KOPT-K1 (cell line): ENCODE measurements around the gene TYMP.

ENCODE experiments used
- H3K27ac ChIP-seq: fragments of 200-600 bp; sonication (generic); 2 replicates; pipeline ENCODE4 v1.5.1; 2016; ENCODE audit warnings: antibody characterized with exemption, mild to moderate bottlenecking, low read depth, low read length; ENCODE audit not compliant: poor library complexity, severe bottlenecking
- H3K36me3 ChIP-seq: fragments of 200-600 bp; sonication (generic); 2 replicates; pipeline ENCODE4 v1.5.1; 2017; ENCODE audit warnings: antibody characterized with exemption, mild to moderate bottlenecking, low read length, moderate library complexity; ENCODE audit not compliant: insufficient read depth
- H3K9me3 ChIP-seq: fragments of 200-600 bp; sonication (generic); 2 replicates; pipeline ENCODE4 v1.5.1; 2017; ENCODE audit warnings: antibody characterized with exemption, low read length, mild to moderate bottlenecking; ENCODE audit not compliant: insufficient read depth, poor library complexity, severe bottlenecking

Gene TYMP

DNA sequence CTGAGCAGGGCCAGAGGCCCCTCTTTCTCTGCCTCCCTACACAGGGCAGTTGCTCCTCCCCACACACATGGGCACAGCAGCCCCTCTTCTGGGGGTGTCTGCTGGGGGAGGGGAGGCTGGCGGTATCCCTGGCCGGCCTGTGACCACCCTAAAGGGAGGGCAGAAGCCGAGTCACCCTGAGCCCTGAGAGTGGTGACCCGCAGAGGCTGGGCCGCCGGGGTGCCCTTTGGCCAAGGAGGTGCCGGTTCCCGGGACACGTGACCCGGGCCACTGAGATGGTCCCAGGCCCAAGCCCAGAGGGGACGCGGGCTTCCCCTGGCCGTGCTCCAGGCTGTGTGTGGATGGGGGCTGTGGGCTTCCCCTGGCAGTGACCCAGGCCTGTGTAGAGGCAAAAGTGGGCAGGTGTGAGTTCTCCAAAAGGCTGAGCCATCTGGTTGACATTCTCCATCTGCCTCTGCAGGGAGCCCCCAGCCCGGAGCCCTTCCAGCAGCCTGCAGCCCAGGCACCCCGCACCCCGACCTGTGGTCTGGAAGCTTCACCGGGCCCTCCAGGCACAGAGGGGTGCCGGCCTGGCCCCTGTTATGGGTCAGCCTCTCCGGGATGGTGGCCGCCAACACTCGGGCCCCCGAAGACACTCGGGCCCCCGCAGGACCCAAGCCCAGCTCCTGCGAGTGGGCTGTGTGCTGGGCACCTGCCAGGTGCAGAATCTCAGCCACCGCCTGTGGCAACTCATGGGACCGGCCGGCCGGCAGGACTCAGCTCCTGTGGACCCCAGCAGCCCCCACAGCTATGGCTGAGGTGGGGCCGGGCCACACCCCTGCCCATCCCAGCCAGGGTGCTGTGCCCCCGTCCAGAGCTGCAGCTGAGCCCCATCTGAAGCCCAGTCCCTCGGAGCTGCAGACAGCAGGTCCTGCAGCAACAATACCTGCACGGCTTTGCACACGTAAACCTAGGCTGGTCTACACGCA is 47.4 kb downstream of the TYMP start:
- H3K27ac ChIP-seq: no peak overlapping the region
- no peaks in the 10 kb centered on the region for H3K36me3 ChIP-seq
- no peaks in the 10 kb centered on the region for H3K9me3 ChIP-seq

DNA sequence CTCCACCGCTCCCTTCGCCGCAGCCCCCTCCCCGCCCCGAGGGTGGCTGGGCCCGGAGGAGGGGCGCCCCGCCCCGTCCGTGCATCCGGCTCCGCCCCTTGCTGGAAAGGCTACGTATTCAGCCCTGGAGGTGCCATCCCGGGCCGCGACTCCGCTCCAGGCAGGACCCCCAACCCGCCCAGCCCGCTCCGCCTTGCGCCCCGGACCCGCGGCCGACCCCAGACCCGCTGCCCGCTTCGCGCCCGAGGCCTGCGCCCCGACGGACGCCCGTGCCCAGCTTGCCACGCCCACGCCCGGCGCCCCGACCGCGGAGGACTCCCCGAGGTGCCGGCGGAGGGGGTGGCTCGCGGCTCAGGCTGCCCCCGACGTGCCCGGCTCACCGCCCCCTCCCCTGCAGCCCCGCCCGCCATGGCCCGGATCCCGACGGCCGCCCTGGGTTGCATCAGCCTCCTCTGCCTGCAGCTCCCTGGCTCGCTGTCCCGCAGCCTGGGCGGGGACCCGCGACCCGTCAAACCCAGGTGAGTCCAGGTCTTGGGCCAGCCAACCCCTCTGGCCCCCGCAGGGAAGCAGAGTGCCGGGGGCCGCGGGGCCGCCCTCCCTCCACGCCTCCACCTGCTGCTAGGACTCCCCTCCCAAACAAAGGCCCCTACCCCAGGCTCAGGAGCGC is 48.2 kb downstream of the TYMP start, which contains the start of gene ADM2:
TSS of gene ADM2 (plus strand) at position 104 of the 667 bp plus-strand sequence. CDS start at position 409, 305 bp downstream.
- Histone ChIP-seq H3K27ac (no peak within 1 kb of the TSS), H3K9me3 (no peaks in the 10 kb centered on the region), H3K36me3 (no peaks in the 10 kb centered on the region)

DNA sequence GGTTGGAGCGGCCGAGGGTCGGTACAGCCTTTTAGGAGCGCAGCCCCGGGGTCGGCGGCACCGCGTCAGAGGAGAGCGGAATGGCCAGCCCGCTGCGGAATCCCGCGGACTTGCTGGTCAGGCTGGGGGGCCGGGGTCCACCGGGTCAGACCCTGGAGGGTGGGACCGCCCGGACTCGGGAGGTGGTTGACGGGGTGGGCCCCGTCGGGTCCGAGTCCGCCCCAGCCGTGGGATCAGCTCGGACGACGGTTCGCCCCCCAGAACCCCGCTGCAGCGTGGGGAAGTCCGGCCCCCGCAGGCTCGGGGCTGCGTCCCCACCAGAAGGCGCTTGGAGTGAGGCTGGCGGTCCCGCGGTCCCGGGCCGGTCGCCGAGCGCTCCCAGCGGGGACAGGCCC is 48.8 kb downstream of the TYMP start:
- Histone ChIP-seq H3K27ac (no peak overlapping the region), H3K9me3 (no peaks in the 10 kb centered on the region)

DNA sequence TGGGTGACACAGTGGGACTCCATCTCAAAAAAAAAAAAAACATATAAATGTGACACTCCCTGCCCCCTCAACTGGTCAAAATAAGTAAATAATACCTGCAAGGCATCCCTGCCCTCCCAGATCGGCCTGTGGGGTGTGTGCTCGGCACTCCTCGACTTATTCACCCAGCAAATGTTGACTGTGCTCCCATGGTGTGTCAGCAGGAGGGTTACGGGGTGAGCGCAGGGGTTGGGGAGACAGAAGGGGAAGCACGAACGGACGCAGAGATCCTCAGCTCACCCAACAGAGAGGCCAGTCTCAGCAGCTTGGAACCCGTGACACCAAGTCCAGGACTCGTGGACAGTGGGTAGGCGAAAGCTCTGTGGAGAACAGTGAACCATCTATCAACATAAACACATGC is 50.1 kb downstream of the TYMP start:
- Histone ChIP-seq H3K36me3 (no peaks in the 10 kb centered on the region), H3K27ac (no peak overlapping the region), H3K9me3 (no peaks in the 10 kb centered on the region)

More for the DNA sequence above, 48.8 kb downstream of the TYMP start:
- H3K36me3 ChIP-seq: no peaks in the 10 kb centered on the region

DNA sequence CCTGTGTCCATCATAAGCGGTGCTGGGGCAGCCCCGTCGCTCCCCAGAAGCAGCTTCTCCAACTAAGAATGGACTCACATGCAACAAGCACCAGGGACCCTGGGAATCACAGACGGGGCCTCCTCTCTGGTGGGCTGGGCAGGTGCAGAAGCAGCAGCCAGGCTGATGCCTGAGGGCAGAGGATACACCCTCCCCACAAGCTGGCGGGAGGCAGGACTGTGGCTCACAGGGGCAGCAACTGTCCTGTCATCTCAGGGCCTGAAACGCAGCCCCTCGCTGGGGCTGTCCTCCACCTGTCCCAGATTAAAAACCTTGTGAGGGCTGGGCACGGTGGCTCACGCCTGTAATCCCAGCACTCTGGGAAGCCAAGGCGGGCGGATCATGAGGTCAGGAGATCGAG is 51.9 kb downstream of the TYMP start:
- Histone ChIP-seq H3K9me3 (no peaks in the 10 kb centered on the region), H3K27ac (no peak overlapping the region), H3K36me3 (no peaks in the 10 kb centered on the region)

DNA sequence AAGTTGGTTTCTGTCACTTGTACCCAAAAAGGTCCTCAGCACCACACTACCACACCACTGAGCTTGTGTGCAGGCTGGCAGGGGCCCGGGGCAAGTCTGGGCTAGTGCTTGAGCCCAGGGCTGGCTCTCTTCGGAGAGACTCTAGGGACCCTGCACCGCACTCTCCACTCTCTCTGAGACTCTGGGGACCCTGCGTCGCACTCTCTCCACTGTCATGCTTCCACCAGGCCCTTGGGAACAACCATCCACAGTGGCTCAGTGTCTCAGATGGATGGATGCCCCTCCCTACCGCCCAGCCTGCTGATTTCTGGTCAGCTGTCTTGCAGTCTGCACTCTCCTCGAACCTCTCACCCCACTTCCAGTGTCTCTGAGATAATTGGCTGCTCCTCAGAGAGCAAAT is 52.9 kb downstream of the TYMP start:
- Histone ChIP-seq H3K36me3 (no peaks in the 10 kb centered on the region), H3K27ac (no peak overlapping the region), H3K9me3 (no peaks in the 10 kb centered on the region)
